SK-N-SH treated with all-trans-retinoic acid at 6 μM for 48 hours (cell line): ENCODE results near the gene WIPF2.

ENCODE experiments used
- ARNTL ChIP-seq: fragments of 450-650 bp; formaldehyde crosslinking; IDR thresholded peaks from 2 replicates; pipeline ENCODE4 v1.5.0; 2020; ENCODE audit warnings: low read depth, mild to moderate bottlenecking, moderate library complexity, borderline replicate concordance
- BACH2 ChIP-seq: fragments of 250-450 bp; sonication (Bioruptor Pico); IDR thresholded peaks from 2 replicates; pipeline ENCODE4 v1.9.0; 2021; ENCODE audit warnings: mild to moderate bottlenecking, borderline replicate concordance
- CREB5 ChIP-seq: fragments of 250-450 bp; sonication (Bioruptor Pico); IDR thresholded peaks from 2 replicates; pipeline ENCODE4 v1.5.1; 2020; ENCODE audit warnings: low read depth, mild to moderate bottlenecking, moderate library complexity
- ESRRG ChIP-seq: fragments of 250-450 bp; sonication (Bioruptor Pico); IDR thresholded peaks from 2 replicates; pipeline ENCODE4 v1.6.1; 2021; ENCODE audit warnings: mild to moderate bottlenecking
- GLIS3 ChIP-seq: fragments of 250-450 bp; sonication (Bioruptor Pico); IDR thresholded peaks from 2 replicates; pipeline ENCODE4 v1.5.0; 2020; ENCODE audit warnings: mild to moderate bottlenecking, moderate library complexity
- OSR1 ChIP-seq: fragments of 250-450 bp; sonication (Bioruptor Pico); IDR thresholded peaks from 2 replicates; pipeline ENCODE4 v1.8.0; 2022; ENCODE audit warnings: moderate library complexity, mild to moderate bottlenecking, inconsistent platforms
- PATZ1 ChIP-seq: fragments of 250-450 bp; sonication (Bioruptor Pico); IDR thresholded peaks from 2 replicates; pipeline ENCODE4 v1.8.0; 2020; ENCODE audit warnings: mild to moderate bottlenecking, moderate library complexity, borderline replicate concordance
- PPARA ChIP-seq: fragments of 250-450 bp; sonication (Bioruptor Pico); IDR thresholded peaks from 2 replicates; pipeline ENCODE4 v1.5.0; 2020; ENCODE audit warnings: mild to moderate bottlenecking, borderline replicate concordance
- RARB ChIP-seq: fragments of 250-450 bp; sonication (Bioruptor Pico); IDR thresholded peaks from 2 replicates; pipeline ENCODE4 v1.8.0; 2021; ENCODE audit warnings: mild to moderate bottlenecking, moderate library complexity
- SNAI2 ChIP-seq: fragments of 250-450 bp; sonication (Bioruptor Pico); IDR thresholded peaks from 2 replicates; pipeline ENCODE4 v1.5.0; 2020; ENCODE audit warnings: mild to moderate bottlenecking, moderate library complexity
- TCF4 ChIP-seq: fragments of 250-450 bp; sonication (Bioruptor Pico); IDR thresholded peaks from 2 replicates; pipeline ENCODE4 v1.8.0; 2021; ENCODE audit warnings: mild to moderate bottlenecking, moderate library complexity, borderline replicate concordance
- TOX ChIP-seq: fragments of 250-450 bp; sonication (Bioruptor Pico); IDR thresholded peaks from 2 replicates; pipeline ENCODE4 v1.8.0; 2021; ENCODE audit warnings: mild to moderate bottlenecking, moderate library complexity, borderline replicate concordance
- TSHZ2 ChIP-seq: fragments of 250-450 bp; sonication (Bioruptor Pico); IDR thresholded peaks from 2 replicates; pipeline ENCODE4 v1.5.0; 2020; ENCODE audit warnings: mild to moderate bottlenecking, moderate library complexity
- ZFP30 ChIP-seq: fragments of 450-650 bp; formaldehyde crosslinking; IDR thresholded peaks from 2 replicates; pipeline ENCODE4 v1.5.0; 2022; ENCODE audit warnings: mild to moderate bottlenecking, moderate library complexity

- TF ChIP-seq OSR1 (CRISPR knock-in tag) = no peak
- TF ChIP-seq ZFP30 (CRISPR knock-in tag) = no peak
- no peak for TF ChIP-seq TSHZ2 (CRISPR knock-in tag)
- no peak for TF ChIP-seq SNAI2 (CRISPR knock-in tag)
- no peak for TF ChIP-seq BACH2
- no peak for TF ChIP-seq TOX (CRISPR knock-in tag)
- no peak for TF ChIP-seq TCF4 (CRISPR knock-in tag)
- TF ChIP-seq ARNTL (CRISPR knock-in tag) = no peak
- no peak for TF ChIP-seq ESRRG
- no peak for TF ChIP-seq PPARA
- no peak for TF ChIP-seq PATZ1
- TF ChIP-seq CREB5 (CRISPR knock-in tag) = no peak
- no peak for TF ChIP-seq RARB (CRISPR knock-in tag)
- no peak for TF ChIP-seq GLIS3 (CRISPR knock-in tag)
Observed at GRCh38 chr17:40329839-40330794, 111.0 kb downstream of the WIPF2 start.
